ENCODE measurements around the gene CNOT2.

The CNOT2 gene

GRCh38 chr12:70251661-70252060 lies 8.4 kb downstream of the CNOT2 start:
- no peak for DNase-seq (ENCODE audit: low read depth)

- DNase-seq (ENCODE audit: low read depth), result no peak
Observed at GRCh38 chr12:70252832-70253231, 9.6 kb downstream of the CNOT2 start.

DNA sequence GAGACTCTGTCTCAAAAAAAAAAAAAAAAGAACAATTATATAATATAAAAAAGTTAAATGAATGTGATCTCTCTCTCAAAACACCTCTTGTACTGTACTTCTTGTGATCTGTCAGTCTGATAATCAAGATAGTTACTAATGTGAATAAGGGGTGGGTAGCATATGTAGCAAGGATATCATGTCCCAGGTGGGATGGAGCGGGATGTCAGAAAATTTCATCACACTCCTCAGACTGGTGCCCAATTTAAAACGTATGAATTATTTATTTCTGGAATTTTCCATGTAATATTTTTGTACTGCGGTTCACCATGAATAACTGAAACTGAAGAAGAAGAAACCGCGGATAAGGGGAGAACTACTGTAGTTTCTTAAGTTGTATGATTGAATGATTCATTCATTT lies 11.0 kb downstream of the CNOT2 start:
- DNase-seq (ENCODE audit: low read depth), result no peak

DNA sequence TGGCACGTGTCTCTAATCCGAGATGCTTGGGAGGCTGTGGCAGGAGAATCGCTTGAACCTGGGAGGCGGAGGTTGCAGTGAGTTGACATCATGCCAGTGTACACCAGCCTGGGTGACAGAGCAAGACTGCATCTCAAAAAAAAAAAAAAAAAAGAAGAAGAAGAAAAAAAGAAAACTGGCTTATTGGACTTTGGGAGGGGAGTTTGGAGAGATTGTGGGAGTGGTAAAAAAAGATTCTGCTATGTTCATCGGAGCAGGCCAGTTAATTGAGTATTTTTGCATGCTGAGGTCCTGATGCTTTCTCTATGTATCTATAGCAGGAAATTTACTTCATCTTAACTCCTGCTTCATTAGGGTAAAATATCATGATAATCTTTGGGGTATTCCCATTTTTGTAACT lies 11.6 kb downstream of the CNOT2 start:
- no peak for DNase-seq (ENCODE audit: low read depth)

GRCh38 chr12:70255311-70255710 lies 12.1 kb downstream of the CNOT2 start:
- no peak for DNase-seq (ENCODE audit: low read depth)

DNA sequence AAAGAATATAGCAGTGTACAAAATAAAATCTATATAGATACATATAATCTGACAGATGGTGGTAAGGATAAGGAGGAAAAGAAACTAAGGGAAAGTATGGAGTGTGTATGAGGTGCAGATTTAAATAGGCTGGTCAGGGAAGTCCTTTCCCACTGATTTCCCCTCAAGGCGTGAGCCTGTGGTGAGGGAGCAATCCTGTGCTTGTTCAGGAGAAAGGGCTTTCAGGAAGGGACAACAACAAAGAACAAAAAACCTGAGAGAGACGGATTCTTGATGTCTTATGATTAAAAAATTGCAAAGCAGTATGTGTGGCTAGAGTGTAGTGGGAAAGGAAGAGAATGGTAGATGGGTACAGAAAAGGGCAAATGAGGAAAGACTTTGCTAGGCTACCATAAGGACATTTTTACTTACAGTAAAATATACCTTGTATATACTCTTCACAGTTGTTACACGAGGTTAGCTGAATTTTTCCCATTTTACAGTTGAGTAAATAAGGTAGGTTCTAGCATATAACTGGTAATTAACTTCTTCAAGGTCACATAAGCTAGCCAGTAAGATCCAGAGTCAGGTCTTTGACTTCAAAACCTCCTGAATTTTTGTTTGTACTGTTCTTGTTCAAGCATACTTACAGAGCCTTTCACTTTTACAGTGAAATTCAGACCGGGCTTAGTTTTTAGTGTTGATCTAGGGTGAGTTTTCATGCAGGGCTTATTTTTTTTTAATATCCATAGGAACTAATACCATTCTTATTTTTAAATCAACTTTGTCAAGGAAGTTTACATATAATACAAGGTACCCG lies 15.6 kb downstream of the CNOT2 start:
- no peak for DNase-seq (ENCODE audit: low read depth)

DNA sequence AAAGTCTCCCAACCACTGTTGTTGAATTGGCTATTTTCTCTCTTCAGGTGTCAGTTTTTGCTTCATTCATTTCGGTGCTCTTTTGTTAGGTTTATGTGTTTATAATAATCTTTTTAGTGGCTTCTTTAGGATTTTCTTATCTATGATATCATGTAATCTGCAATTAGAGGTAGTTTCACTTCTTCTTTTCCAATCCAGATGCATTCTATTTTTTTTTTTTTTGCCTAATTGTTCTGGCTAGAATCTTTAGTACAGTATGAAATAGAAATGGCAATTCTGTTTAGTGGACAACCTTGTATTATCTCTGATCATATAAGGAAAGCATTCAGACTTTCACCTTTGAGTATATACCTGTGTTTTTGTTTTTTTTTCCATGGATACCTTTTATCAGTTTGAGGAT lies 17.4 kb downstream of the CNOT2 start:
- DNase-seq (ENCODE audit: low read depth), result no peak

DNA sequence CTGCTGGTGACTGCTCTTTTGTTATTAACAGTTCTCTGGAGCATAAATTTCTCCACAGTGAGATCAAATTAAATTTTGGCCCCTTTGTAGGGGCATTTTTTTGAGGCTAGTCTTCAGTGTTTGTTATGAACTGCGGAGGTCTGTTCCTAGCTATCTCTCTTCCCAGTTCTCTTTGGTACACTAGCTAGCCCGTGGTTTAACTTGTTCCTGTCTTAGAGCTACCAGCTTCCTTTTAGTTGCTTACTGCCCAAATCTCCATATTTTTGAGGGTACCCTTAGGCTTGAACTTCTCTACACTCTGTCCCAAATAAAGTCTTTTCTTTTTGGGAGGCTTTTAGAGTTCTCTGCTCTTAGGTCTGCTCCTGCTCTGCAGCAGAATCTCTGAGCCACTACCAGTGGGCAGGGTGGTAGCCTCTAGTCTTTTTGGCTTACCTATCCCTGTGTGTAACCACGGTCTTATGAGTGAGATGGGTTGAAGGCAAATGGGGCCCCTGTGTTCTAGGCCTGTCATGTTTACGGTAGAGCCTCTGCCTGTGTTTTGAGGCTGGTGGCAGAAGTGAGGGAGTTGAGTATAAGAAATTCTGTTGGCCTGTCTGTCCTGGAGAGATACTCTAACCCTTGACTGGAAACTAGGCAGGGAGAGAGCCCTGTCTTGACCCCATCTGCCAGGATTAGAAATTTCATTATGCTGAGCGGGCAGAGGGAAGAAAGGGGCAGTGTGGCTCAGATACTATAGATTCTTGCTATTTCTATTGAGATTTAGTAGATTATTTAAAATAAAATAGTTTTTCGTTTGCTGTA lies 21.0 kb downstream of the CNOT2 start:
- no peak for DNase-seq (ENCODE audit: low read depth)

GRCh38 chr12:70265132-70265531 lies 21.9 kb downstream of the CNOT2 start:
- no peak for DNase-seq (ENCODE audit: low read depth)

- no peak for DNase-seq (ENCODE audit: low read depth)
Observed at GRCh38 chr12:70267550-70267949, 24.3 kb downstream of the CNOT2 start.

DNA sequence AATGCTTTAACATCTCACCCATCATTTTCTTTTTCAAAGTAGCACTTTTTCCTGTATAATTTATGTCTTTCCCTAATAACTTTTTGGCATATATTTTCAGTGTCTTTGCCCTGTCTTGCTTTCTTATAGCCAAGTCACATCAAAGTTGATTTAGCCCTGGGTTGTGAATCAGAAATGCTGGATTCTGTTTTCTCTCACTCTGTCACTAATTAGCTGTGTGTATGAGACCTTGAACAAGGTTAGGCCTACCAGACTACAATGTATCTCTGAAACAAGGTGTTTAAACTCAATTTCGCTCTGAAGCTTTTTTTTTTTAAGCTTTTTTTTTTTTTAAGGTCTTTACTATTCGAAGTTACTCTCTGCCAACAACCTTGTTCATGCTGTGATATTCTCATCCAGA lies 25.7 kb downstream of the CNOT2 start:
- DNase-seq (ENCODE audit: low read depth), result no peak

- DNase-seq (ENCODE audit: low read depth), result no peak
Observed at GRCh38 chr12:70270108-70270507, 26.9 kb downstream of the CNOT2 start.

GRCh38 chr12:70271025-70271424 lies 27.8 kb downstream of the CNOT2 start:
- no peak for DNase-seq (ENCODE audit: low read depth)

GRCh38 chr12:70272510-70272909 lies 29.3 kb downstream of the CNOT2 start:
- DNase-seq (ENCODE audit: low read depth), result no peak

DNA sequence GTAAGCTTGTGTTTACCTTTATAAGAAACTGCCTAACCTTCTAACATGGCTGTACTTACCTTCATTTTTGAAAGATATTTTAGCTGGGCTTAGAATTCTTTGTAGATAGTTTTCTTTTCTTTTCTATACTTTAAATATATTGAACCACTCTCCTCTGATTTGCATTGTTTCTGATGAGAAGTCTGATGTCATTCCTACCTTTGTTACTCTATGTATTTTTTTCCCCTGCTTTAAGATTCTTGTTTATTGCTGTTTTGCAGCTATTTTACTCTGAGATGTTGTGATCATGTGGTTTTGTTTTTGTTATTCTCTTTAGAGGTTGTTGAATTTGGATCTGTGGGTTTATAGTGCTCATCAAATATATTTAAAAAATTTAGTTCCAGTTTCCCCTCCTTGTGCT lies 31.8 kb downstream of the CNOT2 start:
- DNase-seq (ENCODE audit: low read depth), result no peak

GRCh38 chr12:70277973-70278372 lies 34.7 kb downstream of the CNOT2 start:
- DNase-seq (ENCODE audit: low read depth), result no peak

- no peak for DNase-seq (ENCODE audit: low read depth)
Observed at GRCh38 chr12:70278945-70279344, 35.7 kb downstream of the CNOT2 start.

- no peak for DNase-seq (ENCODE audit: low read depth)
Observed at GRCh38 chr12:70283232-70283631, 40.0 kb downstream of the CNOT2 start.

DNA sequence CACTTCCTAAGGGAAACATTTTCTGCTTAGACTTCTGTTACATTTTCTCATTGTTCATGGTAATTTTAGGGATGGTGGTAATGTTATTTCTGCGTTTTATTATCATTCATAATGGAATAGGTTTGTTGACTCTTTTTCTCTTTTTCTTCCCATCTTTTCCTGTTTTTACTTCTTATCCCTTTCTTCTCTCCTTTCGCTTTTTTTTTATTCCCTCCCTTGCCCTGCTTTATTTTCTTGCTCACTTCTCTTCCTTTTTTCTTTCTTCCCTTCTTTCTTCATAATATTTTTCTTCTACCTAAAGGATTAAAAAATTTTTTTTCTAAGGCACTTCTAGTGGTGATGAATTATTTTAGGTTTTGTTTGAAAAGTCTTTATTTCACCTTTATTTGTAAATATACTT lies 45.6 kb downstream of the CNOT2 start:
- no peak for DNase-seq (ENCODE audit: low read depth)

DNA sequence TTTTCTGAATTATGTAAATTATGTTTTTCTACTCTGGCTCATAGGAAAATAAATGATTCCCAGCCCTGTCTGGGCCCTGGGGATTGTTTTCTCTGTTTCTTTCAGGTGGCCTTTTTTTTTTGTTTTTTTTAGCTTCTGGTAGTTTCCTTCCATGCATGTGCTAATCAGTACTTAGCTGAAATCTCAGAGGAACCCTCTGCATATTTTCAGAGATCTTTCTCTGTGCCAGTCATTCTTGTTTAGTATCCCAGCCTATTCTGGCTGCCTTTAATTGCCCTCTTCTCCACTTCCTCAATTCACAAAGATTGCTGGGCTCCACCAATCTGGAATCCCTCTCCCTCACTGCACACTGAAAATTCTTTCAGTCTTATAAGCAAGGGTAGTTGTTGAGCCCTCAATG lies 46.9 kb downstream of the CNOT2 start:
- no peak for DNase-seq (ENCODE audit: low read depth)

DNA sequence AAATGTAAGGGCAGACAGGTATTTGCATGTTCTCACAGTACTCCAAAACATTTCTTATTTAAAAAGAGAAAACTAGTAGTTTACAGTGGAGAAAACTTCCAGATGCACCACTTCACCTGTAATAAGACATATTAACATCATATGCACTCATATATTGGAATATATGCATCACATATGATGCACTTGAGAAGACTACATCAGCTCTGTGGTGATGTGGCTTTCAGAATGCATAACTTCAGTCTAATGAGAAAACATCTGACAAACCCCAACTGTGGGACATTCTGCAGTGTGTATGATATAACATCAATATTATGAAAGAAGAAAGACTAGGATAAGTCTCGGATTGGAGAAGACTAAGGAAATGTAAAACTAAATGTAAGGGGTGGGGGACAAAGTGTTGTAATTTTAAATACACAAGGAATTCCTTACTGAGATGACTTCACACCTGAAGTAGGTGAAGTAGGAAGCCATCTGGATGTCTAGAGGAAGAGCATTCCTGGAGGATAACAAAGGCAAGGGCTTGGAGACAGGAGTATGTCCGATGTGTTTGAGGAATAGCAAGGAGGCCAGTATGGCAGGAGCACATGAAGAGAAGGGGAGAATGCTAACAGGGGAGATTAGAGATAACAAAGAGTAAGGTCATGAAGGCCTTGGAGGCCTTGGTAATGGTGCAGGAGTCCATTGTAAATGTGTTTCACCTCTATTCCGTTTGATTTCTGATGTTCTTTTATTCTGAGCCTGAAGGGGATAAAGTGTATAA lies 49.0 kb downstream of the CNOT2 start:
- DNase-seq (ENCODE audit: low read depth), result no peak

- peak; percentile 6 for DNase-seq (ENCODE audit: low read depth)
Observed at GRCh38 chr12:70304684-70305555, 61.7 kb downstream of the CNOT2 start.

Data from T follicular helper cell (primary cell).